HepG2 (cell line): ENCODE results near the gene LASP1. TPM values are rescaled to one million over a fixed set of nuclear protein-coding genes. Genes with fewer than 3 reads are reported as not detected.

ENCODE experiments used
- ATAC-seq: fragments of 200-7000 bp; cut with Tn5 transposase; 3 replicates; pipeline ENCODE4 v1.9.1; 2020; ENCODE audit warnings: mild to moderate bottlenecking, moderate library complexity
- BruUV-seq: library from RNA; stranded (reverse); fragments of 400-500 nt; replicated peaks from 2 replicates; lab custom pipeline; 2021; lab: Mats Ljungman, UMichigan
- CTCF ChIA-PET: fragments of 300-600 bp; formaldehyde crosslinking; extraction: SDS; loops from one replicate; lab custom pipeline; 2021; ENCODE audit warnings: low total read pairs, inconsistent platforms, low intra/inter-chr PET ratio; lab: Yijun Ruan, JAX
- POLR2A ChIA-PET: fragments of 350-600 bp; sonication (Branson Sonifier 250); formaldehyde crosslinking; loops from one replicate; lab custom pipeline; 2020; ENCODE audit warnings: antibody characterized with exemption, inconsistent platforms; lab: Yijun Ruan, JAX
- DNase-seq: peaks from one replicate; pipeline ENCODE4 v3.0.0-alpha.2; 2015; ENCODE audit warnings: low spot score
- FAIRE-seq: peaks from 3 replicates; lab custom pipeline; 2011; peaks lifted over from hg19 to GRCh38; lab: Jason Lieb, UNC
- H2AFZ ChIP-seq: one replicate; pipeline ENCODE4 v1.6.1; 2011; ENCODE audit warnings: low read length, inconsistent platforms
- H3K27ac ChIP-seq: fragments of 300-600 bp; 3 replicates; pipeline ENCODE4 v1.8.0; 2011; ENCODE audit warnings: mixed run types, mild to moderate bottlenecking, mixed read lengths, low read length, inconsistent platforms; ENCODE audit not compliant: insufficient read depth; ENCODE audit errors: extremely low read length
- H3K27me3 ChIP-seq, 2 experiments: fragments of 200-600 bp in 1 of 2; 2 replicates in 1 of 2; 3 replicates in 1 of 2; pipeline versions ENCODE4 v1.6.0 to v1.8.0; 2011; ENCODE audit warnings: low read length in 2 of 2, mild to moderate bottlenecking in 2 of 2, moderate library complexity in 2 of 2, inconsistent platforms in 1 of 2; ENCODE audit not compliant: insufficient read depth in 2 of 2, control insufficient read depth in 1 of 2
- H3K36me3 ChIP-seq, 2 experiments: fragments of 200-600 bp in 1 of 2; replicated peaks in 1 of 2; 2 replicates in 1 of 2; 3 replicates in 1 of 2; pipeline versions ENCODE4 v1.5.1 to v1.8.0; 2011; ENCODE audit warnings: low read length in 2 of 2, inconsistent platforms in 1 of 2; ENCODE audit not compliant: insufficient read depth in 2 of 2, control insufficient read depth in 1 of 2
- H3K4me1 ChIP-seq: 2 replicates; pipeline ENCODE4 v1.5.1; 2012; ENCODE audit warnings: low read length, inconsistent platforms; ENCODE audit not compliant: insufficient read depth
- H3K4me2 ChIP-seq: 2 replicates; pipeline ENCODE4 v1.6.0; 2011; ENCODE audit warnings: low read depth, low read length, inconsistent platforms
- H3K4me3 ChIP-seq, 3 experiments: fragments of 200-600 bp in 1 of 3; sonication (generic), shearing (Covaris generic) in 1 of 3; replicated peaks in 1 of 3; 2 replicates each; pipeline ENCODE4 v1.5.1; 2011 to 2016; ENCODE audit warnings: low read length in 3 of 3, inconsistent platforms in 2 of 3, low read depth in 2 of 3, mild to moderate bottlenecking in 2 of 3, control low read depth in 1 of 3, mixed read lengths in 1 of 3; ENCODE audit not compliant: insufficient read depth in 1 of 3
- H3K79me2 ChIP-seq: one replicate; pipeline ENCODE4 v1.6.1; 2011; ENCODE audit warnings: low read length, inconsistent platforms; ENCODE audit not compliant: insufficient read depth
- H3K9ac ChIP-seq: 2 replicates; pipeline ENCODE4 v1.6.0; 2011; ENCODE audit warnings: mild to moderate bottlenecking, low read depth, low read length, inconsistent platforms; ENCODE audit not compliant: insufficient read depth
- H3K9me3 ChIP-seq: 2 replicates; pipeline ENCODE4 v1.5.1; 2012; ENCODE audit warnings: mild to moderate bottlenecking, low read length
- H4K20me1 ChIP-seq: 2 replicates; pipeline ENCODE4 v1.6.0; 2011; ENCODE audit warnings: inconsistent platforms, mild to moderate bottlenecking, low read length, moderate library complexity; ENCODE audit not compliant: insufficient read depth
- ADNP ChIP-seq: sonication (generic); formaldehyde crosslinking; IDR thresholded peaks from 2 replicates; pipeline ENCODE4 v1.4.0; 2020; ENCODE audit warnings: missing genetic modification reagents
- ARID5B ChIP-seq: IDR thresholded peaks from 2 replicates; pipeline ENCODE4 v1.4.0; 2020; ENCODE audit warnings: mild to moderate bottlenecking, missing genetic modification reagents
- MXD3 ChIP-seq: IDR thresholded peaks from 2 replicates; pipeline ENCODE4 v1.6.1; 2016; ENCODE audit warnings: mild to moderate bottlenecking, missing biosample characterization, missing genetic modification reagents
- NAIF1 ChIP-seq: sonication (generic); formaldehyde crosslinking; IDR thresholded peaks from 2 replicates; pipeline ENCODE4 v1.5.0; 2020; ENCODE audit warnings: mild to moderate bottlenecking, missing genetic modification reagents, borderline replicate concordance
- NR2F1 ChIP-seq, 2 experiments: fragments of 450-650 bp in 1 of 2; formaldehyde crosslinking in 1 of 2; IDR thresholded peaks; 2 replicates each; pipeline versions ENCODE4 v1.5.0 to v1.6.1; 2016 to 2020; ENCODE audit warnings: mild to moderate bottlenecking in 1 of 2, missing compliant biosample characterization in 1 of 2, missing genetic modification reagents in 1 of 2, moderate library complexity in 1 of 2
- RCOR2 ChIP-seq: IDR thresholded peaks from 2 replicates; pipeline ENCODE4 v1.6.1; 2016; ENCODE audit warnings: missing biosample characterization, missing genetic modification reagents
- RNF2 ChIP-seq: fragments of 450-650 bp; conservative IDR thresholded peaks from 2 replicates; pipeline ENCODE4 v1.6.1; 2016; ENCODE audit warnings: low read depth
- SIN3B ChIP-seq: fragments of 150-350 bp; IDR thresholded peaks from 2 replicates; pipeline ENCODE4 v1.6.1; 2014; ENCODE audit warnings: low read length
- USF2 ChIP-seq, 2 experiments: sonication (generic) in 1 of 2; formaldehyde crosslinking in 1 of 2; IDR thresholded peaks; 2 replicates each; pipeline versions ENCODE4 v1.5.1 to v1.6.1; 2011 to 2020; ENCODE audit warnings: borderline replicate concordance in 1 of 2, low read depth in 1 of 2, low read length in 1 of 2, mild to moderate bottlenecking in 1 of 2, missing genetic modification reagents in 1 of 2, moderate library complexity in 1 of 2
- ZFAT ChIP-seq: sonication (generic); formaldehyde crosslinking; conservative IDR thresholded peaks from 2 replicates; pipeline ENCODE4 v1.8.1; 2023; ENCODE audit warnings: missing genetic modification reagents, inconsistent platforms
- ZFP91 ChIP-seq: sonication (generic); formaldehyde crosslinking; IDR thresholded peaks from 2 replicates; pipeline ENCODE4 v1.9.0; 2022; ENCODE audit warnings: missing genetic modification reagents, mild to moderate bottlenecking, borderline replicate concordance
- ZNF253 ChIP-seq: sonication (generic); formaldehyde crosslinking; IDR thresholded peaks from 2 replicates; pipeline ENCODE4 v1.8.0; 2022; ENCODE audit warnings: mild to moderate bottlenecking, missing genetic modification reagents, borderline replicate concordance
- ZNF30 ChIP-seq: sonication (generic); formaldehyde crosslinking; IDR thresholded peaks from 2 replicates; pipeline ENCODE4 v1.5.0; 2020; ENCODE audit warnings: mild to moderate bottlenecking, missing genetic modification reagents
- ZNF674 ChIP-seq: sonication (generic); formaldehyde crosslinking; IDR thresholded peaks from 2 replicates; pipeline ENCODE4 v1.5.0; 2020; ENCODE audit warnings: low read depth, mild to moderate bottlenecking, missing genetic modification reagents
- ZNF749 ChIP-seq: sonication (generic); formaldehyde crosslinking; IDR thresholded peaks from 2 replicates; pipeline ENCODE4 v1.8.0; 2022; ENCODE audit warnings: mild to moderate bottlenecking, missing genetic modification reagents, moderate library complexity, borderline replicate concordance
- WGBS: methylation state at CpG from one replicate; pipeline ENCODE4 v1.1.6; 2017; ENCODE audit warnings: low lambda C conversion rate; 5-methylcytosine and 5-hydroxymethylcytosine counted together
- in situ Hi-C: cut with HindIII; loops from 2 replicates; pipeline ENCODE4 v1.10.0; 2017; ENCODE audit warnings: low pct_unique_long_range_greater_than_20kb; ENCODE audit not compliant: extremely low pct_ligation_motif_present
- intact Hi-C: fragments of 100-400 bp; cut with micrococcal nuclease; formaldehyde crosslinking; loops from one replicate; pipeline ENCODE4 v1.10.0; 2022; ENCODE audit not compliant: unreplicated experiment
- polyA plus RNA-seq, 8 experiments: library from polyadenylated mRNA; depleted of rRNA in 3 of 8; stranded (reverse) in 7 of 8; unstranded in 1 of 8; fragments of >200 nt; fragmentation: Illumina TruSeq in 4 of 8; extraction: Trizol in 4 of 8; gene quantifications; 2 replicates each; pipeline versions ENCODE4 v1.2.1 to v1.2.3, GENCODE V29; 2011 to 2016; ENCODE audit warnings: low read depth in 4 of 8, missing spikeins in 1 of 8, mixed read lengths in 1 of 8; ENCODE audit not compliant: insufficient read depth in 1 of 8
- total RNA-seq, 5 experiments: library from RNA; depleted of rRNA; stranded (reverse); fragments of >200 nt; fragmentation: Illumina TruSeq; extraction: Trizol; gene quantifications; 2 replicates each; pipeline ENCODE4 v1.2.3, GENCODE V29; 2016; ENCODE audit warnings: low read depth in 1 of 5

Gene LASP1
- total and polyA plus RNA-seq, 2 of the 13 experiments (the other 11 are each of a cell fraction or from before 2014, with no cell fraction given), result 70.1 to 97.0 TPM

GRCh38 chr17:38958756-38959155 lies 88.9 kb downstream of the LASP1 start (continued):
- no peak for TF ChIP-seq ARID5B (CRISPR knock-in tag)
- no peak for TF ChIP-seq MXD3 (CRISPR knock-in tag)
- TF ChIP-seq NR2F1 (CRISPR knock-in tag; IDR thresholded peaks at IDR 0.05), result no peak
- TF ChIP-seq ADNP (CRISPR knock-in tag), result no peak
- no peak for TF ChIP-seq NAIF1 (CRISPR knock-in tag)
- TF ChIP-seq, all 625 proteins: peak for 0

GRCh38 chr17:38959508-38959907 lies 89.7 kb downstream of the LASP1 start:
- BruUV-seq, result no TSS peak
- Histone ChIP-seq H2AFZ (no peak overlapping the region), H3K79me2 (no peaks in the 10 kb centered on the region), H3K4me2 (no peak overlapping the region), H3K4me1 (no peaks in the 10 kb centered on the region), H3K36me3 (no peaks in the 10 kb centered on the region), H3K9ac (no peak overlapping the region), H3K9me3 (no peaks in the 10 kb centered on the region), H3K27me3 (no peaks in the 10 kb centered on the region), H4K20me1 (no peaks in the 10 kb centered on the region), H3K4me3 (no peak overlapping the region), H3K27ac (no peak overlapping the region)
- intact Hi-C loops (no loop called here), in situ Hi-C loops (no loop called here)
- ChIA-PET CTCF (no interaction called here), POLR2A (no interaction called here)
- ATAC-seq (no peak), DNase-seq (no peak), FAIRE-seq (no peak)
- 76% methylated on average over 3 of the region's 3 CpGs for WGBS
- TF ChIP-seq ZNF674 (CRISPR knock-in tag), result no peak
- TF ChIP-seq ZFP91 (CRISPR knock-in tag), result no peak
- no peak for TF ChIP-seq ZNF253
- TF ChIP-seq SIN3B, result no peak
- no peak for TF ChIP-seq RNF2
- no peak for TF ChIP-seq USF2 (IDR thresholded peaks at IDR 0.05; ENCODE audit: low read depth, low read length)
- no peak for TF ChIP-seq USF2 (CRISPR knock-in tag; IDR thresholded peaks at IDR 0.05; ENCODE audit: borderline replicate concordance)
- no peak for TF ChIP-seq RCOR2
- TF ChIP-seq ZFAT (CRISPR knock-in tag), result no peak
- TF ChIP-seq ZNF749, result no peak
- TF ChIP-seq ZNF30, result no peak
